Neural crest cell (in vitro differentiated cells): ENCODE results near the gene MBD6. TPM values are rescaled to one million over a fixed set of nuclear protein-coding genes. Genes with fewer than 3 reads are reported as not detected.

Experiments
- DNase-seq: peaks from one replicate; pipeline ENCODE4 v3.0.0; 2021; ENCODE audit warnings: low read depth, mixed read lengths, low spot score
- H3K27ac Mint-ChIP-seq: one replicate; pipeline ENCODE4 v1.8.0; 2021; ENCODE audit warnings: mild to moderate bottlenecking, mixed read lengths; ENCODE audit not compliant: unreplicated experiment
- H3K27me3 Mint-ChIP-seq: 2 replicates; pipeline ENCODE4 v1.8.0; 2021; ENCODE audit warnings: low read depth, mild to moderate bottlenecking, mixed read lengths
- H3K36me3 Mint-ChIP-seq: 2 replicates; pipeline ENCODE4 v1.8.0; 2021; ENCODE audit warnings: low read depth, mild to moderate bottlenecking, mixed read lengths
- H3K4me1 Mint-ChIP-seq: 2 replicates; pipeline ENCODE4 v1.8.0; 2021; ENCODE audit warnings: mixed read lengths
- H3K4me3 Mint-ChIP-seq: one replicate; pipeline ENCODE4 v1.8.0; 2021; ENCODE audit warnings: mild to moderate bottlenecking, mixed read lengths
- H3K9me3 Mint-ChIP-seq: 2 replicates; pipeline ENCODE4 v1.8.0; 2021; ENCODE audit warnings: mixed read lengths
- total RNA-seq: library from RNA; stranded (reverse); gene quantifications from 2 replicates; pipeline ENCODE4 v1.2.1, GENCODE V29; 2021
- TF ChIP-seq, protein P1 (sequence below): fragments of 200-600 bp; sonication (generic); conservative IDR thresholded peaks from 2 replicates; pipeline ENCODE4 v1.5.0; 2021; ENCODE audit warnings: antibody characterized with exemption, mild to moderate bottlenecking

Gene MBD6
- total RNA-seq, 1 donor from 2014 or later = 90.4 TPM

DNA sequence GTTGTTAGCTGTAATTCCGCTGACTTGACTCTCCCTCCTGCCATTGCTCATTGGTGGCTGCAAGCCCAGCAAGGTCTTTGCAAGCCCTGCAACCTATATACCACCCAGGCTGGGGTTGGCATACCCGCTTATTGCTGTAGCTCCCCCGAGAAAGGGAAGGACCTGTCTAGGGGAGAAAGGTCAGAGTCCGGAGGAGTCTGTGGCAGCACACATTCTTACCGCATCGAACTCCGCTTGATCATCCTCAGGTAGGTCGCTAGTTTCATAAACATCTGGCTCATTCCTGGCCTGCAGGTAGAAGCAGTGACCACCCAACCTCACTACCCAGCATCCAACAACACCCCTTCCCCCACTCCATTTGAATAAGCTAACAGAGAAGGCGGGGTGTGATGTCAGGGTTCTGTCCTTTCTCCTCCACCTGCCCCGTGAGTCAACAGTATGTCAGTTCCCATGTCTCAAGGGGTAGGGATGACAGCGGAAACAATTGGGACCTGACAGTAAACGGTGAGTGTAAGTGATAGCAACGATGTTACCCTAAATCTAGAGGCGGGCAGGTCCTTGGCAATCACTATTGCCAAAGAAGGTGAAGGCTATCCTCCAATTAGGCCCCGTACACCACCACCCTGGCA, 23.3 kb downstream of the MBD6 start:
- Mint-ChIP-seq H3K9me3 (no peaks in the 10 kb centered on the region), H3K4me3 (peak overlapping the region; percentile 99)
- no peak for DNase-seq

DNA sequence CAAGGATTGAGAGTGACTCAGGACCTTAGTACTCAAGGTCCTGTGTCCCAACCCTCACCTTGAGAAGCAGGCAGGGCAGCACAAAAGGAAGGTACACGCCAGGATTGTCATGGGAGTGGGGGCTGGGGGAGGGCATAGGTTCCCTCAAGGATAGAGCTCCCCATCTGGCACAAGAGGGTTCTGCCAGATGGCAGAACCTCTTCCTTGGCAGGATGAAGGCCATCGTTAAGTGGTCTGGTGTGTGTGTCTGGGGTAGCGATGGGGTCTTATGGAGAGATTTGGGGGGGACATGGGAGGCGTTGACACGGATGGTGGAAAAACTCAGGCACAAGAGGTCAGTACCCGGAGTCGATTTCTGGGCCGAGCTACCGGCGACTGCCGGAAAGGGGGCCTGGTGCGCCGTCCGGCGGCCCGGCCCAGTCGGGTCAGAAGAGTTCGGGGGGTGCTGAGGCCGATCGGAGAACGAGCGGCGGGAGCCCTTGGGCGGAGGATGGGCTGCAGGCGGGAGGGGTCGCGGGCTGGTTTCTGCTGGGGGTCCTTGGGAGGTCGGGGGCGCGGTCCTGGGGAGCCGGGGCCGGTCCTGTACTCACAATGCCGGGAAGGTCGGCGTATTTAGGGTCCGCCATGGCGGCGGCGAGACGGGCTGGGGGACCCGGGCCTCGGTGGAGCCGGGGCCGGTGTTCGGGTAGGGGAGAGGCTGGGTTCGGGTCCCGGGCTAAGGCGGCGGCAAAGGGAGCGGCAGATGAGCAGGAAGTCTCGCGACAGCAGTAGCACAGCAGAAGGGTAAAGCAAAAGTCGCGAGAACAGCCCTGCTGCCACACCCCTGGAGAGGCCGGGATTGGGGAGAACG, 24.0 kb downstream of the MBD6 start, which contains the start of gene DCTN2:
DCTN2 (minus strand) TSS at position 755 of the 850 bp plus-strand sequence; CDS start at position 626, 129 bp downstream.
- peak; percentile 86 for DNase-seq
- peaks cover 45% of the 10 kb centered on the region for H3K27me3 Mint-ChIP-seq
- TF ChIP-seq, protein P1, sequence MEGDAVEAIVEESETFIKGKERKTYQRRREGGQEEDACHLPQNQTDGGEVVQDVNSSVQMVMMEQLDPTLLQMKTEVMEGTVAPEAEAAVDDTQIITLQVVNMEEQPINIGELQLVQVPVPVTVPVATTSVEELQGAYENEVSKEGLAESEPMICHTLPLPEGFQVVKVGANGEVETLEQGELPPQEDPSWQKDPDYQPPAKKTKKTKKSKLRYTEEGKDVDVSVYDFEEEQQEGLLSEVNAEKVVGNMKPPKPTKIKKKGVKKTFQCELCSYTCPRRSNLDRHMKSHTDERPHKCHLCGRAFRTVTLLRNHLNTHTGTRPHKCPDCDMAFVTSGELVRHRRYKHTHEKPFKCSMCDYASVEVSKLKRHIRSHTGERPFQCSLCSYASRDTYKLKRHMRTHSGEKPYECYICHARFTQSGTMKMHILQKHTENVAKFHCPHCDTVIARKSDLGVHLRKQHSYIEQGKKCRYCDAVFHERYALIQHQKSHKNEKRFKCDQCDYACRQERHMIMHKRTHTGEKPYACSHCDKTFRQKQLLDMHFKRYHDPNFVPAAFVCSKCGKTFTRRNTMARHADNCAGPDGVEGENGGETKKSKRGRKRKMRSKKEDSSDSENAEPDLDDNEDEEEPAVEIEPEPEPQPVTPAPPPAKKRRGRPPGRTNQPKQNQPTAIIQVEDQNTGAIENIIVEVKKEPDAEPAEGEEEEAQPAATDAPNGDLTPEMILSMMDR = peak; percentile 18
- no peaks in the 10 kb centered on the region for H3K9me3 Mint-ChIP-seq
- H3K27ac Mint-ChIP-seq = peak within 1 kb of the TSS; percentile 99
- H3K36me3 Mint-ChIP-seq = no peaks in the 10 kb centered on the region
- H3K4me3 Mint-ChIP-seq = peak within 1 kb of the TSS; percentile 99
- peaks cover 29% of the 10 kb centered on the region for H3K4me1 Mint-ChIP-seq

More for the DNA sequence above, 23.3 kb downstream of the MBD6 start:
- Mint-ChIP-seq H3K27ac (peak overlapping the region; percentile 99), H3K4me1 (peaks cover 33% of the 10 kb centered on the region), H3K27me3 (peaks cover 38% of the 10 kb centered on the region), H3K36me3 (no peaks in the 10 kb centered on the region)
- TF ChIP-seq, protein P1 = no peak

DNA sequence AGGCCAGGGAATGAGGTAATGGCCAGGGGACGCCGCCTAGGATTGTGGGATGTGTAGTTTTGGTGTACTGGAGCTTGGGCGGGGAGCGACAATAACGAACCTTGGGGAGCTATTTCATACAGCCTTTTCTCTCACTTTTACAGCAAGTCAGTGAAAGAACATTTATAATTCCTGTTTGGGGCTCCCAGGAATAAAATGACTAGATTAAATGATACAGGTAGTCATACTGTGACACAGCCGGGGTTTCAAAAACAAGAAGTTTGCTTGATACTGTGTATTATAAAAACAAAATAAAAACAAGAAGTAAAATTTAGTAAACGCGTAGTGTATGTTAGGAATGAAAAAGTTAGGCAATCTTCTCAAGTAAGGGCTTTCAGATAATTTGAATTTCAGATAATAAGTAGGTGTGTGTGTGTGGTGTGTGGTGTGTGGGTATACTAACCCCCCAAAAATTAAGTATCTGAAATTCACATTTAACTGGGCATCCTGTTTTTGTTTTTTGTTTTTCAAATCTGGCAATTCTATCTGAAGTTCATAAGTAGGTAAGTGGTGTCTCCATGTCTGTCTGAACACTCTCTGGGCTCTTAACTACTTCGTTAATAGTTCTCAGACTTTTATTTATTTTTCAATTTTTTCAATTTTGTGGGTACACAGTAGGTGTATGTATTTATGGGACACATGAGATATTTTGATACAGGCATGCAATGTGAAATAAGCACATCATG, 24.8 kb downstream of the MBD6 start:
- no peak for DNase-seq
- peaks cover 51% of the 10 kb centered on the region for H3K27me3 Mint-ChIP-seq
- H3K36me3 Mint-ChIP-seq = no peaks in the 10 kb centered on the region

DNA sequence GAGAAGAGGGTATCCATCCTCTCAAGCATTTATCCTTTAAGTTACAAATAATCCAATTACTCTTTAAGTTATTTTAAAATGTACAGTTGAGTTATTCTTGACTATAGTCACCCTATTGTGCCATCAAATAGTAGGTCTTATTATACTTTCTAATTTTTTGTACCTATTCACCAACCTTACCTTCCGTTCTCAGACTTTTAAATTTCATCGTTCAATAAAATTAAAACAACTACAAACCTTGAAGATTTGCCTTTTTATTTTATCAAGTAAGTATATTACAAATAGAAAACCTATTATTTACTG, 25.3 kb downstream of the MBD6 start:
- TF ChIP-seq, protein P1 = no peak
- H3K4me1 Mint-ChIP-seq = peaks cover 41% of the 10 kb centered on the region
- no peaks in the 10 kb centered on the region for H3K36me3 Mint-ChIP-seq
- no peaks in the 10 kb centered on the region for H3K9me3 Mint-ChIP-seq
- no peak for DNase-seq
- peak overlapping the region; percentile 99 for H3K4me3 Mint-ChIP-seq
- H3K27me3 Mint-ChIP-seq = peaks cover 56% of the 10 kb centered on the region
- no peak overlapping the region for H3K27ac Mint-ChIP-seq

More for the DNA sequence above, 24.8 kb downstream of the MBD6 start:
- Mint-ChIP-seq H3K9me3 (no peaks in the 10 kb centered on the region), H3K4me1 (peaks cover 36% of the 10 kb centered on the region), H3K27ac (no peak overlapping the region), H3K4me3 (peak overlapping the region; percentile 99)
- TF ChIP-seq, protein P1 = no peak

DNA sequence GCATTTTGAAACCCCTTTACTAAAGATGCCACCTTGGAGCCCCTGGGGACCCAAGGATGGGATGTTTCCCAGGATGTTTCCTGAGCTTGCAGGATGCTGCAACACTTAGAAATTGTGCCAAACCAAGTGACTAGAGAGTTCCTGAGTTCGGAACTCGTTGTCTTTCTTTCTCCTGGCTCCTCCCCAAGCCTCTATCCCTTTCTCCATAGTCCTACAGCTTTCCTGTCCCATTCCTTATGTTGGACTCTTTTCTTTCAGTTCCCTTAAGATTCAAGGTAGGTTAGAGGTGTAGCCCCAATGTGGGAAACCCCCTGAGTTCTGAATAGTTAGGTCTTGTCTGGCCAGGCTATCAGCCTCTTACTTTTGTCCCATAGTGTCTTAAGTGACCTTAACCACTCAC, 25.9 kb downstream of the MBD6 start:
- Mint-ChIP-seq H3K27me3 (peaks cover 61% of the 10 kb centered on the region), H3K4me3 (peak overlapping the region; percentile 99), H3K9me3 (no peaks in the 10 kb centered on the region), H3K27ac (no peak overlapping the region), H3K36me3 (no peaks in the 10 kb centered on the region), H3K4me1 (peaks cover 47% of the 10 kb centered on the region)
- TF ChIP-seq, protein P1 = no peak
- no peak for DNase-seq
